Ishikawa (cell line): ENCODE data around the gene EIPR1.

Source experiments
- CEBPB ChIP-seq: IDR thresholded peaks from 2 replicates; pipeline ENCODE4 v1.6.1; 2012
- CREB1 ChIP-seq: IDR thresholded peaks from 2 replicates; pipeline ENCODE4 v1.6.1; 2012; ENCODE audit warnings: low read depth
- EGR1 ChIP-seq: IDR thresholded peaks from 2 replicates; pipeline ENCODE4 v1.6.1; 2012
- EP300 ChIP-seq: IDR thresholded peaks from 2 replicates; pipeline ENCODE4 v1.6.1; 2012; ENCODE audit warnings: borderline replicate concordance
- FOXM1 ChIP-seq: IDR thresholded peaks from 2 replicates; pipeline ENCODE4 v1.6.1; 2012; ENCODE audit warnings: low read depth, borderline replicate concordance
- NFIC ChIP-seq: IDR thresholded peaks from 2 replicates; pipeline ENCODE4 v1.6.1; 2012
- RAD21 ChIP-seq: IDR thresholded peaks from 2 replicates; pipeline ENCODE4 v1.6.1; 2012; ENCODE audit warnings: low read depth
- TAF1 ChIP-seq: IDR thresholded peaks from 2 replicates; pipeline ENCODE4 v1.6.1; 2012; ENCODE audit warnings: low read depth, mild to moderate bottlenecking
- TCF12 ChIP-seq: IDR thresholded peaks from 2 replicates; pipeline ENCODE4 v1.6.1; 2012; ENCODE audit warnings: low read depth
- TEAD4 ChIP-seq: IDR thresholded peaks from 2 replicates; pipeline ENCODE4 v1.6.1; 2012
- YY1 ChIP-seq: IDR thresholded peaks from 2 replicates; pipeline ENCODE4 v1.6.1; 2012; ENCODE audit warnings: low read depth
- ZBTB7A ChIP-seq: IDR thresholded peaks from 2 replicates; pipeline ENCODE4 v1.6.1; 2012; ENCODE audit warnings: low read depth
- TF ChIP-seq, protein P1 (sequence below): IDR thresholded peaks from 2 replicates; pipeline ENCODE4 v1.6.1; 2012; ENCODE audit warnings: low read depth, mild to moderate bottlenecking
- TF ChIP-seq, protein P2 (sequence below): IDR thresholded peaks from 2 replicates; pipeline ENCODE4 v1.6.1; 2012
- TF ChIP-seq, protein P3 (sequence below): IDR thresholded peaks from 2 replicates; pipeline ENCODE4 v1.6.1; 2012

The EIPR1 gene

DNA sequence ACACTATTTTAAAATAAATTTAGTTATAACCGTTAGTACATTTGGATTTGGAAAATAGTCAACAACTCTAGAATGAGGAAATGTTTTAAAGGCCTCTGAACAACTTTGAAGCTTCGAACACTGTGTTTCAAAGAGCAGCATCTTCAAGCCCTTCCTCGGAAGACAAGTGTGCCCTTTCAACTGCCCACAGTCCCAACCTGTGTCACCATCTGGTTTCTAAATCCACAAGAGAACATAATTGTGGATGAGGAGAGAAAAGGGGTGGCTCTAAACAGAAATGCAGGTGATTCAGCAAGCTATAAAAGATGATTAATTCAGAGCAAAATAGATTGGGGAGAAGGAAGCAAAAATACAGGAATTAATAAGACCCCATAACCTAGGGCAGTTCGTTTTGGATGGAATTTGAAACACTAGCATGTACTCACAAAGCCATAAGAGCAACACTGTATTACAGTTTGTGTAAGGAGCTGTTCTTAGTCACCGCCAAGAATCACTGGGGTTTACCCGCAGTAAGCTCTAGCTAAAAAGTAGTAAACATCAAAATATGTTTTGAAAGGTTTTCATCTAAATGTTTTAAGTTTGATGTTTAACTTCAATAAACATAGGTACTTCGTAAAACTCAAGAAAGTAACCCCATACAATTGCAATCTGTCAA, 160.7 kb downstream of the EIPR1 start:
- TF ChIP-seq, protein P1, sequence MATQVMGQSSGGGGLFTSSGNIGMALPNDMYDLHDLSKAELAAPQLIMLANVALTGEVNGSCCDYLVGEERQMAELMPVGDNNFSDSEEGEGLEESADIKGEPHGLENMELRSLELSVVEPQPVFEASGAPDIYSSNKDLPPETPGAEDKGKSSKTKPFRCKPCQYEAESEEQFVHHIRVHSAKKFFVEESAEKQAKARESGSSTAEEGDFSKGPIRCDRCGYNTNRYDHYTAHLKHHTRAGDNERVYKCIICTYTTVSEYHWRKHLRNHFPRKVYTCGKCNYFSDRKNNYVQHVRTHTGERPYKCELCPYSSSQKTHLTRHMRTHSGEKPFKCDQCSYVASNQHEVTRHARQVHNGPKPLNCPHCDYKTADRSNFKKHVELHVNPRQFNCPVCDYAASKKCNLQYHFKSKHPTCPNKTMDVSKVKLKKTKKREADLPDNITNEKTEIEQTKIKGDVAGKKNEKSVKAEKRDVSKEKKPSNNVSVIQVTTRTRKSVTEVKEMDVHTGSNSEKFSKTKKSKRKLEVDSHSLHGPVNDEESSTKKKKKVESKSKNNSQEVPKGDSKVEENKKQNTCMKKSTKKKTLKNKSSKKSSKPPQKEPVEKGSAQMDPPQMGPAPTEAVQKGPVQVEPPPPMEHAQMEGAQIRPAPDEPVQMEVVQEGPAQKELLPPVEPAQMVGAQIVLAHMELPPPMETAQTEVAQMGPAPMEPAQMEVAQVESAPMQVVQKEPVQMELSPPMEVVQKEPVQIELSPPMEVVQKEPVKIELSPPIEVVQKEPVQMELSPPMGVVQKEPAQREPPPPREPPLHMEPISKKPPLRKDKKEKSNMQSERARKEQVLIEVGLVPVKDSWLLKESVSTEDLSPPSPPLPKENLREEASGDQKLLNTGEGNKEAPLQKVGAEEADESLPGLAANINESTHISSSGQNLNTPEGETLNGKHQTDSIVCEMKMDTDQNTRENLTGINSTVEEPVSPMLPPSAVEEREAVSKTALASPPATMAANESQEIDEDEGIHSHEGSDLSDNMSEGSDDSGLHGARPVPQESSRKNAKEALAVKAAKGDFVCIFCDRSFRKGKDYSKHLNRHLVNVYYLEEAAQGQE: no peak
- TF ChIP-seq EGR1: no peak
- no peak for TF ChIP-seq FOXM1
- no peak for TF ChIP-seq TCF12

DNA sequence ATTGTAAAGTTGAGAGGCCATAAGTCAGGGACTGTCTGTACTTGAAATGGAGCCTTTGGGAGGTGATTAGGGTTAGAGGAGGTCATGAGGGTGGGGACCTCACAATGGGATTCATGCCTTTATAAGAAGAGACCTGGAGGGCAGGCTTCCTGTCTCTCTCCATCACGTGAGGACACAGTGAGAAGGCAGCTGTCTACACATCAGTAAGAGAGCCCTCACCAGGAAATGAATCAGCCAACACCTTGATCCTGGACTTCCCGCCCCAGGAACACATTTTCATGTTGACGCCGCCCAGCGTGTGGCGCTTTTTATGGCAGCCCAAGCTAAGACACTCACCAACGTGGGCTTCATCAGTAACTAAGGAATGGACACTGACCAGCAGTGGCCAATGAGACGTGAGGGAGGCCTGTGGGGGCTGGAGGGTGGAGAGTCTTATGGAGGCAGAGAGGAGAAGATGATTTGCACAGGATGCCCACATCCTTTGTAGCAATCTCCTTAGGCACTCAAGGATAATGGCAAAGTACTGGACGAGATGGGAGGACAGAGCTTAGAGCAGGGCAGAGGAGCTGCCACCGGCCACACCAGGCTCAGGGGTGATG, 162.7 kb downstream of the EIPR1 start:
- TF ChIP-seq FOXM1 (no peak), RAD21 (no peak), CREB1 (no peak), TEAD4 (no peak), CEBPB (no peak)
- TF ChIP-seq, protein P2, sequence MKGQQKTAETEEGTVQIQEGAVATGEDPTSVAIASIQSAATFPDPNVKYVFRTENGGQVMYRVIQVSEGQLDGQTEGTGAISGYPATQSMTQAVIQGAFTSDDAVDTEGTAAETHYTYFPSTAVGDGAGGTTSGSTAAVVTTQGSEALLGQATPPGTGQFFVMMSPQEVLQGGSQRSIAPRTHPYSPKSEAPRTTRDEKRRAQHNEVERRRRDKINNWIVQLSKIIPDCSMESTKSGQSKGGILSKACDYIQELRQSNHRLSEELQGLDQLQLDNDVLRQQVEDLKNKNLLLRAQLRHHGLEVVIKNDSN: no peak

DNA sequence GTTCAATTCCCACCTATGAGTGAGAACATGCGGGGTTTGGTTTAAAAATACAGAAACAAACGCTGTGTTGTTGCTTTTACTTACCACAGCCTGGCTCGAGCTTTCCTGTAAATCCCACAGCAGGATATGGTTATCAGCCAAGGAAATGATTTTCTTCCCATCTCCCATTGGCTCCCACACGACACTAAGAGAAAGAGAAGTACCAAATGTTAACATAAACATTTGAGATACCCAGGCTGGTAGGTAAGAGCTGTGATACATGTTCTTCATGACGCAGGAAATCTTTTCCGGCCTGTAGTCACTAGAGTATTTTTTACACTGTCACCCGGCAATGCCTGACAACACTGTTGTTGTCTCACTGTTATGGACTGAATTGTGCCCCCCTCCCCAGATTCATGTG, 163.6 kb downstream of the EIPR1 start:
- TF ChIP-seq, protein P2: no peak
- no peak for TF ChIP-seq CEBPB
- TF ChIP-seq TCF12: no peak

DNA sequence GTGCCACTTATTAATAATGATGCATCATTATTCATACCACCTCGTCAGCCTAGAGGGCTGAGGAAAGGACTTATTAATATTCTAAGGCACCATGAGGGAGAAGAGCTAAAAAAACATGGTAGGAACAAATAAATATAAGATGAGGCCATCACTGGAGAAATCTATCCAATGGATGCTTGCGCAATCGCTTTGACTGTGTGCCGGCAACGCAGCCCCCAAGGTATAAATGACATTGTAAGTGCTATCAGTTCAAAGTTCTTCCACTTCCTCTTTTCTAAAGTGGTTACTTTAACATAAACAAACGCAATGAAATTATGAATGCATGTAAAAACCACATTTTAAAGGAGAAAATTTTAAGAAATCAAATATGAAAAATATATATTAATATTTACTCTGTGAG, 164.6 kb downstream of the EIPR1 start:
- TF ChIP-seq EGR1 (no peak), CEBPB (peak; percentile 79)

DNA sequence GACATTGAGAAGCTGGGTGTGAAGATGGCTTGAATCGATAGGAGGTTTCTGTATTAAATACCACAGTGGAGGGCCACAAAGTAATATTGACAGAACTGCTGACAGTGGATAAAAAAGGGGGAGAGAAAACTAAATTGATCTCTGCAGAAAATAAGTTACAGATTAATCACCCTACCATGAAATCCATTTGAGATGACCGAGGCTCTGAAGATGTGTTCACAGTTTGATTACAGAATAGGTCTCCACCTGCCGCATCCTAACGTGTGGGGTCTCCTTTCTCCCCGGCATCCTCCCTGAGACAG, 165.6 kb downstream of the EIPR1 start:
- no peak for TF ChIP-seq CREB1
- TF ChIP-seq EGR1: no peak
- TF ChIP-seq, protein P3, sequence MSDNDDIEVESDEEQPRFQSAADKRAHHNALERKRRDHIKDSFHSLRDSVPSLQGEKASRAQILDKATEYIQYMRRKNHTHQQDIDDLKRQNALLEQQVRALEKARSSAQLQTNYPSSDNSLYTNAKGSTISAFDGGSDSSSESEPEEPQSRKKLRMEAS: no peak
- TF ChIP-seq CEBPB: no peak
- no peak for TF ChIP-seq TAF1

DNA sequence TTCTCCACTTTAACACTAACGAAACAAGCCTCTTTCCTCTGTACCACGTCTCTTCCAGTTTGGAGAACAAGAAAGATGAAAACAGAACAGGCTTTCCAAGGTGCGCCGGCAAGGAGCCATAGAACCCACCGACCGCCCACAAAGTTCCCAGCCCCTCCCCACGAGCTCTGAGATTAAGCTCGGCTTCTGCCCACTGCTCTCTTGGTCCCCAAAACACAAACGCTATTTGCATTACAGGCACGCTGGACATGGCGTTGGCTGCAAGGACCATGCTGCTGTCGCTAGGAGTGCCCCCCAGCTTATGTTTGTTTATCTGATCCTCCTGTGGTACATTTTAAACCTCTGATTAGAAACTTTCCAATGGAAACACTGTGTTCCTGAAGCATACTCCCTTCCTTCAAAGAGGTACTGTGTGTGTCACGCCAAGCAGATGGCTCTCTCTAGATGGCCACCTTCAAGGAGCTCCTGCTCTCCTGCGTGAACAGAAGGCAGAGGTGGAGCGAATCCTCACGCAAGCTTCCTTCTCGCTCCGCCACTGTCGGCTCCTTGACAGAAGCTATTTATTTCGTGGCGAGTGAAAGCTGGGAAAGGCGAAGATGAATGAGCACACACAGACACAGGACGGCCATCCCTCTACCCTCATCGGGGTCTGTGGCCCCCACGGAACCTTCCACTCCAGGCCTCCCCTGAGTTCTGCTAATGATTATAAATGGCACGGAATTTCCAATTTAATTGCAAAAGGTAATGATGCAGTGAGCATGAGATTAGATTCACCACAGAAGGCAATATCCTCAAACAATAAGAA, 166.2 kb downstream of the EIPR1 start:
- TF ChIP-seq, protein P1: no peak
- TF ChIP-seq CREB1: no peak
- no peak for TF ChIP-seq RAD21
- no peak for TF ChIP-seq NFIC
- TF ChIP-seq, protein P2: no peak
- no peak for TF ChIP-seq ZBTB7A
- TF ChIP-seq FOXM1: no peak
- TF ChIP-seq YY1: no peak
- no peak for TF ChIP-seq TAF1
- TF ChIP-seq, protein P3: no peak
- TF ChIP-seq CEBPB: no peak
- TF ChIP-seq TEAD4: no peak
- TF ChIP-seq EP300: no peak
- no peak for TF ChIP-seq TCF12
- TF ChIP-seq EGR1: no peak
